Smooth muscle cell (in vitro differentiated cells): Measurements from ENCODE around the gene TGOLN2. TPM values are rescaled to one million over a fixed set of nuclear protein-coding genes. Genes with fewer than 3 reads are reported as not detected.
"Not testable (repeated sequence)": the region's sequence is repeated elsewhere in the genome, so short reads cannot be mapped to it uniquely, and the experiment has no call there.

Experiments used
- DNase-seq: peaks from one replicate; lab custom pipeline; 2025; ENCODE audit not compliant: unreplicated experiment; lab: John Stamatoyannopoulos, UW
- H2AFZ ChIP-seq: fragments of 200-600 bp; sonication (generic); 2 replicates; pipeline ENCODE4 v1.6.0; 2016; ENCODE audit warnings: antibody characterized with exemption, low read depth, mild to moderate bottlenecking
- H3F3A ChIP-seq: fragments of 200-600 bp; sonication (generic); 2 replicates; pipeline ENCODE4 v1.6.0; 2017; ENCODE audit warnings: antibody characterized with exemption, low read depth
- H3K27ac ChIP-seq: fragments of 200-600 bp; sonication (generic); 2 replicates; pipeline ENCODE4 v1.5.1; 2016; ENCODE audit warnings: low read depth, mild to moderate bottlenecking
- H3K27me3 ChIP-seq: fragments of 200-600 bp; sonication (generic); 2 replicates; pipeline ENCODE4 v1.6.1; 2016; ENCODE audit warnings: low read depth, mild to moderate bottlenecking
- H3K36me3 ChIP-seq: fragments of 200-600 bp; sonication (generic); 2 replicates; pipeline ENCODE4 v1.5.1; 2016; ENCODE audit warnings: low read depth
- H3K4me1 ChIP-seq: fragments of 200-600 bp; sonication (generic); 2 replicates; pipeline ENCODE4 v1.5.1; 2016; ENCODE audit warnings: low read depth
- H3K4me2 ChIP-seq: fragments of 200-600 bp; sonication (generic); 2 replicates; pipeline ENCODE4 v1.6.0; 2016; ENCODE audit warnings: mild to moderate bottlenecking
- H3K4me3 ChIP-seq: fragments of 200-600 bp; sonication (generic); 2 replicates; pipeline ENCODE4 v1.5.1; 2016; ENCODE audit warnings: mild to moderate bottlenecking
- H3K79me2 ChIP-seq: fragments of 200-600 bp; sonication (generic); 2 replicates; pipeline ENCODE4 v1.6.0; 2016; ENCODE audit warnings: low read depth, mild to moderate bottlenecking
- H3K9ac ChIP-seq: fragments of 200-600 bp; sonication (generic); 2 replicates; pipeline ENCODE4 v1.6.0; 2016; ENCODE audit warnings: low read depth
- H3K9me3 ChIP-seq: fragments of 200-600 bp; sonication (generic); replicated peaks from 2 replicates; pipeline ENCODE4 v1.5.1; 2016; ENCODE audit warnings: low read depth
- H4K20me1 ChIP-seq: fragments of 200-600 bp; sonication (generic); 2 replicates; pipeline ENCODE4 v1.6.0; 2016; ENCODE audit warnings: low read depth
- CTCF ChIP-seq: fragments of 200-600 bp; sonication (generic); IDR thresholded peaks from 2 replicates; pipeline ENCODE4 v1.5.1; 2017; ENCODE audit warnings: borderline replicate concordance, mild to moderate bottlenecking, antibody characterized with exemption; ENCODE audit not compliant: insufficient read depth, poor library complexity, severe bottlenecking
- WGBS: methylation state at CpG from one replicate; pipeline ENCODE4 v1.1.7; 2016; ENCODE audit warnings: low lambda C conversion rate; 5-methylcytosine and 5-hydroxymethylcytosine counted together
- polyA plus RNA-seq: library from polyadenylated mRNA; unstranded; fragments of >200 nt; fragmentation: Nextera tagmentation; extraction: Ambion mirVana; gene quantifications from 2 replicates; pipeline ENCODE4 v1.2.1, GENCODE V29; 2016
- total RNA-seq: library from RNA; depleted of rRNA; stranded (reverse); fragments of >200 nt; gene quantifications from 2 replicates; pipeline ENCODE4 v1.2.3, GENCODE V29; 2014

Gene TGOLN2
- total and polyA plus RNA-seq, 2 experiments from 2014 or later: 34.4 to 52.0 TPM

GRCh38 chr2:85319796-85320195, 8.0 kb downstream of the TGOLN2 start:
- Histone ChIP-seq H3K27me3 (no peaks in the 10 kb centered on the region), H3K9ac (no peak overlapping the region), H3K9me3 (no peaks in the 10 kb centered on the region), H3K4me2 (no peak overlapping the region), H3K4me1 (peaks cover 3% of the 10 kb centered on the region), H3K79me2 (peaks cover 41% of the 10 kb centered on the region), H2AFZ (no peak overlapping the region), H3F3A (peaks cover 35% of the 10 kb centered on the region), H3K4me3 (no peak overlapping the region), H3K27ac (peak overlapping the region; percentile 76), H4K20me1 (peaks cover 71% of the 10 kb centered on the region), H3K36me3 (peaks cover 6% of the 10 kb centered on the region)
- no peak for TF ChIP-seq CTCF
- no peak for DNase-seq
- 94% methylated on average over 4 of the region's 4 CpGs for WGBS

GRCh38 chr2:85318222-85319074, 9.3 kb downstream of the TGOLN2 start:
- peaks cover 29% of the 10 kb centered on the region for H3K79me2 ChIP-seq
- peaks cover 57% of the 10 kb centered on the region for H4K20me1 ChIP-seq
- H3K36me3 ChIP-seq: peaks cover 6% of the 10 kb centered on the region
- H3F3A ChIP-seq: peaks cover 35% of the 10 kb centered on the region
- no peaks in the 10 kb centered on the region for H3K9me3 ChIP-seq
- TF ChIP-seq CTCF: no peak
- 43% methylated on average over 11 of the region's 11 CpGs for WGBS
- H3K27ac ChIP-seq: peak overlapping the region; percentile 84
- H2AFZ ChIP-seq: no peak overlapping the region
- H3K27me3 ChIP-seq: no peaks in the 10 kb centered on the region
- no peak overlapping the region for H3K9ac ChIP-seq
- no peak overlapping the region for H3K4me3 ChIP-seq
- DNase-seq: peak; percentile 15
- H3K4me1 ChIP-seq: peaks cover 3% of the 10 kb centered on the region
- peak overlapping the region; percentile 68 for H3K4me2 ChIP-seq

GRCh38 chr2:85315921-85316320, 11.9 kb downstream of the TGOLN2 start:
- WGBS: 91% methylated on average over 5 of the region's 5 CpGs
- not testable (repeated sequence) for H3K36me3 ChIP-seq, H2AFZ ChIP-seq

GRCh38 chr2:85314884-85315242, 12.9 kb downstream of the TGOLN2 start:
- H3K27me3 ChIP-seq: no peaks in the 10 kb centered on the region
- peaks cover 6% of the 10 kb centered on the region for H3K79me2 ChIP-seq
- H2AFZ ChIP-seq: no peak overlapping the region
- H3K4me3 ChIP-seq: no peak overlapping the region
- WGBS: 95% methylated on average over 10 of the region's 10 CpGs
- no peak overlapping the region for H3K4me2 ChIP-seq
- peaks cover 3% of the 10 kb centered on the region for H3K4me1 ChIP-seq
- TF ChIP-seq CTCF: no peak
- H3K9ac ChIP-seq: no peak overlapping the region
- H3K27ac ChIP-seq: no peak overlapping the region
- H3F3A ChIP-seq: peaks cover 17% of the 10 kb centered on the region
- H3K36me3 ChIP-seq: no peaks in the 10 kb centered on the region
- no peak for DNase-seq
- peaks cover 27% of the 10 kb centered on the region for H4K20me1 ChIP-seq
- no peaks in the 10 kb centered on the region for H3K9me3 ChIP-seq

More at GRCh38 chr2:85315921-85316320, 11.9 kb downstream of the TGOLN2 start:
- Histone ChIP-seq H4K20me1 (peaks cover 34% of the 10 kb centered on the region), H3K79me2 (peaks cover 12% of the 10 kb centered on the region), H3F3A (peaks cover 27% of the 10 kb centered on the region)
- not testable (repeated sequence) for H3K4me2 ChIP-seq, DNase-seq, H3K9me3 ChIP-seq, H3K4me3 ChIP-seq, H3K27ac ChIP-seq, H3K4me1 ChIP-seq, H3K9ac ChIP-seq, H3K27me3 ChIP-seq
